ENCODE results near the gene CCNA1. TPM values are rescaled to one million over a fixed set of nuclear protein-coding genes. Genes with fewer than 3 reads are reported as not detected.

The CCNA1 gene
- not detected for total RNA-seq
- long read RNA-seq: 0 reads

DNA sequence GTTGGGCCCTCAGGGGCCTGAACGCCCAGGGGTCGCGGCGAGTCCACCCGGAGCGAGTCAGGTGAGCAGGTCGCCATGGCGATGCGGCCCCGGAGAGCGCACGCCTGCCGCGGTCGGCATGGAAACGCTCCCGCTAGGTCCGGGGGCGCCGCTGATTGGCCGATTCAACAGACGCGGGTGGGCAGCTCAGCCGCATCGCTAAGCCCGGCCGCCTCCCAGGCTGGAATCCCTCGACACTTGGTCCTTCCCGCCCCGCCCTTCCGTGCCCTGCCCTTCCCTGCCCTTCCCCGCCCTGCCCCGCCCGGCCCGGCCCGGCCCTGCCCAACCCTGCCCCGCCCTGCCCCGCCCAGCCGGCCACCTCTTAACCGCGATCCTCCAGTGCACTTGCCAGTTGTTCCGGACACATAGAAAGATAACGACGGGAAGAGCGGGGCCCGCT lies at the start of gene CCNA1:
CCNA1 (plus strand) TSS at position 390 of the 439 bp plus-strand sequence. CDS start 562 bp downstream, outside the sequence.
- peak; percentile 42 for DNase-seq
- peak; percentile 72 for ATAC-seq (ENCODE audit: poor library complexity)
- intact Hi-C loops (cut with DNase I): no loop called here

DNA sequence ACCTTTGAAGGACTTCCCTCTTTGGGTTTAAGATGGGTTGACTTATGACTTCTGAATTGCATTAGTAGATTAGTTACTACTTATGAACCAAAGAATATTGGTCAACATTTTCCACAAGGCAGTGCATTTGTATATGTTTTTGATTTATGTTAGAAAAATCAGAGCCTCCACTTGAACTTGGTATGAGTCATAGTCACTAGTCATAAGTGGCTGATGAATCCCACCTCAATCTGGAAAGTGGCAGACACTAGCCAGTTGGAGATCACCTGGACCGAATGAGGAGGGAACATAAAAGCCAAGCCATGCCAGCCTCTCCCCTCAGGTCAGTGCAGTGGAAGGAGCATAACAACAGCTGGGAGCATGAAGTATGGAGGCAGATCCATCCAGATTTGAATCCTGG lies 46.8 kb upstream of the CCNA1 start:
- ATAC-seq (ENCODE audit: poor library complexity) (no peak), DNase-seq (no peak)
- intact Hi-C loops (cut with DNase I): no loop called here

DNA sequence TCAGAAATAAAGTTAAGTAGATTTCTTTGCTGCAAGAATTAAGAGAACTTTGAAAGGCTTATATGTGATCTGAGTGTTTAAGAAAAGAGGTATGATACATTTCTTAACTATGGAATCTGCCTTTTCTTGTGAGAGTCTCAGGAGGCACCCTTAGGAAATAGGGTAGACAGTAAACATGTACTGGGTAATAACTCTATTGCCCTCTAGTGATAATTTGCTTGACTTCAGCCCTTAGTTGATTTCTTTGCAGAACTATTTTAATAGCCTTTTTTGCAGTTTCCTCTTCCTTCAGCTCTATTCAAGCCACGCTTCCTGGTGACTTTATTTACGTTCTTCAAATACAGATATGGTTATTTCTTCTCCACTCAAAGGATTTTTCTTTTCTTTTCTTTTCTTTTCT lies 37.0 kb upstream of the CCNA1 start:
- no peak for DNase-seq
- ATAC-seq (ENCODE audit: poor library complexity): peak; percentile 74
- intact Hi-C loops (cut with DNase I): loop anchor here (5.0 kb wide), 1 partner anchor 113 kb away; no protein-coding TSS in a partner anchor

- intact Hi-C loops (cut with DNase I): no loop called here
- ATAC-seq (ENCODE audit: poor library complexity) (no peak), DNase-seq (no peak)
Measured at GRCh38 chr13:36405151-36405550, 27.1 kb upstream of the CCNA1 start.

GRCh38 chr13:36412736-36413135 lies 19.6 kb upstream of the CCNA1 start:
- intact Hi-C loops (cut with DNase I): no loop called here
- peak; percentile 41 for ATAC-seq (ENCODE audit: poor library complexity)

GRCh38 chr13:36413161-36413560 lies 19.1 kb upstream of the CCNA1 start:
- DNase-seq (no peak), ATAC-seq (ENCODE audit: poor library complexity) (no peak)
- intact Hi-C loops (cut with DNase I): no loop called here

More at GRCh38 chr13:36412736-36413135, 19.6 kb upstream of the CCNA1 start:
- DNase-seq: no peak

DNA sequence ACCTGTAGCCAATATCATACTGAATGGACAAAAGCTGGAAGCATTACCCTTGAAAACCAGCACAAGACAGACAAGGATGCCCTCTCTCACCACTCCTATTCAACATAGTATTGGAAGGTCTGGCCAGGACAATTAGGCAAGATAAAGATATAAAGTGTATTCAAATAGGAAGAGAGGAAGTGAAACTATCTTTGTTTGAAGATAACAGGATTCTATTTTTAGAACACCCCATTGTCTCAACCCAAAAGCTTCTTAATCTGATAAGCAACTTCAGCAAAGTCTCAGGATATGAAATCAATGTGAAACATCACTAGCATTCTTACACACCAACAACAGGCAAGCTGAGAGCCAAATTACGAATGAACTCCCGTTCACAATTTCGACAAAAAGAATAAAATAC lies 17.8 kb upstream of the CCNA1 start:
- no peak for DNase-seq
- intact Hi-C loops (cut with DNase I): no loop called here
- ATAC-seq (ENCODE audit: poor library complexity): no peak

DNA sequence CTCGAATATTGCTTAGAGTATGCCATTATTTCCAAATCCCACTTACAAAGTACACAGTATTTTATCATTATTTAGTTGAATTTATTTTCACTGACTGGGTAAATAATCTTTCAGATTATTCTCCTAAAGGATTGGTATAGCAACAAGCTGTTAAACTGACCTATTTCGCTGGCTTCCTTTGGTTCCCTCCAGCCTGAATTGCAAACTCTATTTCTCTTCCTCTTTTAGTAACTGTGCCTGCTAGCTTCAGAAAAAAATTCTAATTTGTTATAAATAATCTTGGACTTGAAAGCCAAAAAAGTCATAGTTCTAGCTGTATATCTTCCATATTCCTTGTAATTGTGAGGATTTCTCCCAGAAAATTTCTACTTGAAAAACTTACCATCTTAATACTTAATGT lies 15.0 kb upstream of the CCNA1 start:
- intact Hi-C loops (cut with DNase I): no loop called here
- no peak for DNase-seq
- ATAC-seq (ENCODE audit: poor library complexity): no peak

DNA sequence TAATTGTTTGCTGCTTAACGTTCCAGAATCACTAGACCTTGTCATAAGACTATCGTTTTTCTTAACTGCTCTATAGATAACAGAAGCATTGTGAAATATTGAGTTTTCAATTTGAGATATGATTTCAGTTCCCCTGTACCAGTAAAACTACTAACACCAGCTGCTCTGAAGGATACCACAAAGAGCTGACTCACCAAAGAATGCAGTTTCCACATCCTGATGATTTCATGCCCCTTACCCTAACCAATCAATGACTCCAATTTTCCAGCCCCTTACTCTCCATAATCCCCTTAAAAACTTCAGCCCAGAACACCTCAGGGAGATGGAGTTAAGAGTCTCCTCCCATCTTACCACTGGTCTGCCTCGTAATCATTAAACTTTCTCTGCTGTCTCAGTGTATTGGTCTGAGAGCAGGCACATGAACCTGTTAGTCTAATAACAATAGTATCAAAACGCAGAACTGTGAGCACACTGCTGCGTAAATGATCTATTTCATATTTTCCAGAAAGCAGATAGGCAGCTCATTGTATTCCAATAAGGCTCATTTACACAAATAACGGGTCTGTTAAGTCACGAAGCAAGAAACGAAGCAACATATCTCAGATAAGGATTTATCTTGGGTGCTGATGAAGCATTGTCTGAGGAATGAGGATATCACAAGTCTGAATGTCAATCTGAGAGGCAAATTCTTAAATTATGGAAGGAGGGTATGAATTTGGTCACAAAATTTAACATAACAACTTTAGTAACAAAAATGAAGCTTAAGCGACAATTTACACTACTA lies 14.1 kb upstream of the CCNA1 start:
- DNase-seq: no peak
- ATAC-seq (ENCODE audit: poor library complexity): no peak
- intact Hi-C loops (cut with DNase I): no loop called here

DNA sequence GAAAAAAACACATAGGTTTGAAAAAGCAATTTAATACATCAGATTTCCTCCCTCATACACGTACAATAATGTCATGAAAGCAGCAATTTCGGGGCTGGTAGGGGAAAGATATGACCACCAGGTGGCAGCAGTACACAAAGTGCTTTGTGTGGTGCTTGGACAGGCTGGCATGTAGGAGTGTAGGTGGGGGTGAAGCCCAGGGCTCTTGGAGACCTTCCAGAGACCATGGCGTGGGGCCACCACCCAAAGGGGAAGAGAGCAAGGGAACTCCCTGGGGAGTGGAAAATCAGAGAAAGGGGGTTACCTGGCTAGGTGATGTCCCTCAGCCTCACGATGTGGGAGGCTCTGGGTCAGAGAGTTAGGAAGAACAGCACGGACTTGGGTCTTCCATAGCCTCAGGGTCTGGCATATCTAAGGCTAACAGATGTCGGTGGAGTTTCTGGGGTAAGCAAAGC lies 11.8 kb upstream of the CCNA1 start:
- DNase-seq: peak; percentile 55
- ATAC-seq (ENCODE audit: poor library complexity): peak; percentile 85
- intact Hi-C loops (cut with DNase I): no loop called here

DNA sequence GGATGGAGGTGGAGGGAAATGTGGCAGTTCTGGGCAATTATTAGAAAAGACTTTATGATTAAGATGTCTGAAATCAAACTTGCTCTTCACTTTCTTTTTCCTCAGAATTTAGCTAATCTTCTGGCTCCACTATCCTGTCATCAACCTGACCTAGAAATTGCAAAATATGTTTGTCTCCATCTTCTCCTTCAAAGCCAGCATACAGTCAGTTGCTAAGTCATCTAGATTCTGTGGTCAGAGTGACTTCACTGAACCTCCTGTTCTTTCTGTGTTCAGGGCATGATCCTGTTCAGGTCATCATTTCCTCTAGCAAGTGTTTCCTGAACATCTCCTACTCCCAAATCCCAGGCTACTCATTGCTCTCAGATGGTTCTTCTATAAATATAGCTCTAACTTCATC lies 10.8 kb upstream of the CCNA1 start:
- ATAC-seq (ENCODE audit: poor library complexity): no peak
- DNase-seq: no peak
- intact Hi-C loops (cut with DNase I): no loop called here

GRCh38 chr13:36428086-36428485 lies 4.2 kb upstream of the CCNA1 start:
- intact Hi-C loops (cut with DNase I): no loop called here
- DNase-seq: no peak
- ATAC-seq (ENCODE audit: poor library complexity): no peak

- ATAC-seq (ENCODE audit: poor library complexity) (peak; percentile 32), DNase-seq (no peak)
- intact Hi-C loops (cut with DNase I): no loop called here
Measured at GRCh38 chr13:36430247-36431203, 1.8 kb upstream of the CCNA1 start.

DNA sequence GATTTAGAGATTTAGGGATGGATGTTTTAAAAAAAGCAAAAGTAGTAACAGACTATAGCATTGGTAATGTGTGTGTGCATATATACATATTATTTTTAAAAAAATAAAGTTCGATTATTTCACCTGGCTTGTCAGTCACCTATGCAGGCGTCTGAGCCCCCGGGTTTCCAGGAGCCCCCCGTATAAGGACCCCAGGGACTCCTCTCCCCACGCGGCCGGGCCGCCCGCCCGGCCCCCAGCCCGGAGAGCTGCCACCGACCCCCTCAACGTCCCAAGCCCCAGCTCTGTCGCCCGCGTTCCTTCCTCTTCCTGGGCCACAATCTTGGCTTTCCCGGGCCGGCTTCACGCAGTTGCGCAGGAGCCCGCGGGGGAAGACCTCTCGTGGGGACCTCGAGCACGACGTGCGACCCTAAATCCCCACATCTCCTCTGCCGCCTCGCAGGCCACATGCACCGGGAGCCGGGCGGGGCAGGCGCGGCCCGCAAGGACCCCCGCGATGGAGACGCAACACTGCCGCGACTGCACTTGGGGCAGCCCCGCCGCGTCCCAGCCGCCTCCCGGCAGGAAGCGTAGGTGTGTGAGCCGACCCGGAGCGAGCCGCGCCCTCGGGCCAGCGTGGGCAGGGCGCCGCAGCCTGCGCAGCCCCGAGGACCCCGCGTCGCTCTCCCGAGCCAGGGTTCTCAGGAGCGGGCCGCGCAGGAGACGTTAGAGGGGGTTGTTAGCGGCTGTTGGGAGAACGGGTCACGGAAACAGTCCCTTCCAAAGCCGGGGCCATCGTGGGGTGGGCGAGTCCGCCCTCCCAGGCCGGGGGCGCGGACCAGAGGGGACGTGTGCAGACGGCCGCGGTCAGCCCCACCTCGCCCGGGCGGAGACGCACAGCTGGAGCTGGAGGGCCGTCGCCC lies 840 bp upstream of the CCNA1 start:
- DNase-seq: peak; percentile 41
- intact Hi-C loops (cut with DNase I): no loop called here
- peak; percentile 74 for ATAC-seq (ENCODE audit: poor library complexity)

GRCh38 chr13:36436811-36437210 lies 4.5 kb downstream of the CCNA1 start:
- intact Hi-C loops (cut with DNase I): no loop called here
- DNase-seq (no peak), ATAC-seq (ENCODE audit: poor library complexity) (no peak)

- intact Hi-C loops (cut with DNase I): no loop called here
- DNase-seq: no peak
- ATAC-seq (ENCODE audit: poor library complexity): no peak
Measured at GRCh38 chr13:36438594-36439483, 6.5 kb downstream of the CCNA1 start.

DNA sequence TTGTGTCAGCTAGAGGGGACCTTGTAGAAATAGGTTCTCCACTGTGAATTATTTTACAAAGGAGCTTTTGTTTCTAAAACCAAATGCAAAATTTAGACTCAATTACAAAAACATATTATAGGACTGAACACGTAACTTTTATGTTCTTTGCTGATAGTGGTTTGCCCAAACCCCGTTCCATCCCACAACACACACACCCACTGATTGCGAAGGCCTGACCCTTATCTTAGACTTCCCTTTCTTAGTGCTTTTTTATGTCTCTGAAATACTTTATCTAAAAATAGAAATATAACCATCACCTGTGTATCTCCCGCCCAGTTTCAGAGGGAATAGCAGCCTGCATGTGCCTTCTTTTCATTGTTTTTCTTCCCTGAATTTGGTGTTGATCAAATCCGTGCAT lies 13.0 kb downstream of the CCNA1 start:
- intact Hi-C loops (cut with DNase I): no loop called here
- ATAC-seq (ENCODE audit: poor library complexity) (no peak), DNase-seq (no peak)
